ENCODE measurements around the gene PMEL. TPM values are rescaled to one million over a fixed set of nuclear protein-coding genes. Genes with fewer than 3 reads are reported as not detected.

PMEL gene
- total and polyA plus RNA-seq, 2 of the 4 experiments (the other 2 are of a cell fraction), result 1.4 to 5.8 TPM

- H3K14ac ChIP-seq (replicated peaks; ENCODE audit: low read depth, low read length), result no peak overlapping the region
- H3K4me2 ChIP-seq (ENCODE audit: low read depth, low read length), result no peak overlapping the region
- no peak overlapping the region for H2BK20ac ChIP-seq (ENCODE audit: low read depth, low read length)
- no peak overlapping the region for H3K9ac ChIP-seq (ENCODE audit: low read depth, low read length)
- no peak overlapping the region for H2BK120ac ChIP-seq (ENCODE audit: low read depth, low read length)
- no peak for TF ChIP-seq BHLHE40 (IDR thresholded peaks at IDR 0.05; ENCODE audit: low read depth, low read length)
- no peaks in the 10 kb centered on the region for H3K9me3 ChIP-seq (ENCODE audit: control insufficient read depth, insufficient read depth, low read length)
- ChIA-PET POLR2A (ENCODE audit: unreplicated experiment) (no interaction called here), CTCF (interaction anchor here (0.8 kb wide), 1 partner anchor 9 kb away, joined by 3 read pairs; no protein-coding TSS in a partner anchor)
- no peaks in the 10 kb centered on the region for H4K20me1 ChIP-seq (ENCODE audit: insufficient read depth, low read length)
- intact Hi-C loops (cut with micrococcal nuclease), result no loop called here
- no peak overlapping the region for H2AK5ac ChIP-seq (ENCODE audit: low read depth, low read length)
- no TSS peak for BruUV-seq (replicated peaks)
- in situ Hi-C loops (cut with MboI; ENCODE audit: low sequenced_read_pairs), result loop anchor here (5.0 to 10.0 kb wide), 2 partner anchors 127 to 205 kb away; partner anchors contain the start of genes ORMDL2 and SARNP
- no peak overlapping the region for H4K8ac ChIP-seq (ENCODE audit: low read depth in 2 of 2, low read length in 2 of 2)
- DNase-seq, result no peak
- no peaks in the 10 kb centered on the region for H3K9me1 ChIP-seq (ENCODE audit: insufficient read depth, low read length)
- H2BK5ac ChIP-seq (ENCODE audit: low read depth, low read length, poor library complexity, severe bottlenecking), result no peak overlapping the region
- no peak overlapping the region for H3K4me3 ChIP-seq (ENCODE audit: insufficient read depth, low read depth, low read length)
- H3K27me3 ChIP-seq (ENCODE audit: control insufficient read depth, insufficient read depth, low read length), result no peaks in the 10 kb centered on the region
- no peak overlapping the region for H2BK15ac ChIP-seq (ENCODE audit: low read depth, low read length)
- peaks cover 4% of the 10 kb centered on the region for H3K4me1 ChIP-seq (ENCODE audit: control insufficient read depth, insufficient read depth, low read length)
- H2AFZ ChIP-seq (replicated peaks; ENCODE audit: low read length, poor library complexity), result no peak overlapping the region
- H4K91ac ChIP-seq (ENCODE audit: insufficient read depth, low read depth, low read length), result no peak overlapping the region
- H3K36me3 ChIP-seq (ENCODE audit: control insufficient read depth, insufficient read depth, low read length), result peaks cover 41% of the 10 kb centered on the region
- 60% methylated on average over 1 of the region's 4 CpGs; no CpG with 5 or more reads in 1 of the 2 experiments for whole genome bisulfite sequencing, 2 experiments (ENCODE audit: extremely low coverage in 2 of 2, insufficient read length in 1 of 2)
- H3K23ac ChIP-seq (ENCODE audit: low read depth, low read length), result no peak overlapping the region
- no peak overlapping the region for H3K27ac ChIP-seq (ENCODE audit: insufficient read depth, low read length)
- no peak for ATAC-seq (ENCODE audit: low read depth)
- H3K56ac ChIP-seq (ENCODE audit: extremely low read depth, insufficient read depth, low read length), result no peak overlapping the region
- no peak overlapping the region for H2AK9ac ChIP-seq (replicated peaks; ENCODE audit: low read depth, low read length, poor library complexity)
- no peak overlapping the region for H3K18ac ChIP-seq (ENCODE audit: low read depth, low read length)
- peaks cover 0 to 22% of the 10 kb centered on the region in 2 experiments; a peak in 2 of 4 replicates for H3K79me1 ChIP-seq (ENCODE audit: low read depth in 1 of 2, low read length in 2 of 2)
- H3K4ac ChIP-seq (ENCODE audit: low read depth, low read length), result no peak overlapping the region
- dilution Hi-C loops (cut with HindIII; ENCODE audit: low sequenced_read_pairs, unreplicated experiment), result no loop called here
- H4K5ac ChIP-seq (ENCODE audit: low read depth, low read length), result no peak overlapping the region
Measured at GRCh38 chr12:55942055-55942454, 23.8 kb downstream of the PMEL start.

Data from IMR-90 (cell line).